Keratinocyte (primary cell): ENCODE results near the gene CNR2. TPM values are rescaled to one million over a fixed set of nuclear protein-coding genes. Genes with fewer than 3 reads are reported as not detected.

Experiments used
- DNase-seq: peaks from one replicate; pipeline ENCODE4 v3.0.0-alpha.2; 2011; ENCODE audit warnings: low read depth, missing footprints, low spot score
- FAIRE-seq: peaks from 2 replicates; lab custom pipeline; 2011; peaks lifted over from hg19 to GRCh38; lab: Jason Lieb, UNC
- H2AFZ ChIP-seq: 2 replicates; pipeline ENCODE4 v1.6.0; 2012; ENCODE audit warnings: low read length, control low read depth, inconsistent platforms; ENCODE audit not compliant: control insufficient read depth
- H3K27ac ChIP-seq: 2 replicates; pipeline ENCODE4 v1.5.1; 2011; ENCODE audit warnings: low read length; ENCODE audit not compliant: control insufficient read depth, insufficient read depth
- H3K27me3 ChIP-seq: 3 replicates; pipeline ENCODE4 v1.6.0; 2011; ENCODE audit warnings: low read length; ENCODE audit not compliant: control insufficient read depth, insufficient read depth; ENCODE audit errors: extremely low read depth
- H3K36me3 ChIP-seq, 2 experiments: 2 replicates in 1 of 2; 3 replicates in 1 of 2; pipeline ENCODE4 v1.5.1; 2011; ENCODE audit warnings: low read length in 2 of 2, mild to moderate bottlenecking in 1 of 2; ENCODE audit not compliant: control insufficient read depth in 2 of 2, insufficient read depth in 2 of 2; ENCODE audit errors: extremely low read depth in 1 of 2
- H3K4me1 ChIP-seq: 3 replicates; pipeline ENCODE4 v1.5.1; 2011; ENCODE audit warnings: low read length; ENCODE audit not compliant: control insufficient read depth, insufficient read depth; ENCODE audit errors: extremely low read depth
- H3K4me2 ChIP-seq: 3 replicates; pipeline ENCODE4 v1.6.0; 2011; ENCODE audit warnings: low read depth, low read length; ENCODE audit not compliant: control insufficient read depth, insufficient read depth; ENCODE audit errors: extremely low read depth
- H3K4me3 ChIP-seq, 3 experiments: fragments of 200-600 bp in 1 of 3; sonication (generic) in 1 of 3; 2 replicates in 2 of 3; 3 replicates in 1 of 3; pipeline ENCODE4 v1.5.1; 2011 to 2016; ENCODE audit warnings: low read length in 3 of 3, mild to moderate bottlenecking in 3 of 3, control low read depth in 2 of 3, inconsistent platforms in 1 of 3, low read depth in 1 of 3, mixed read lengths in 1 of 3, mixed run types in 1 of 3, moderate library complexity in 1 of 3; ENCODE audit not compliant: control insufficient read depth in 2 of 3, insufficient read depth in 2 of 3; ENCODE audit errors: extremely low read depth in 1 of 3
- H3K79me2 ChIP-seq: 2 replicates; pipeline ENCODE4 v1.6.0; 2012; ENCODE audit warnings: low read length; ENCODE audit not compliant: control insufficient read depth, insufficient read depth
- H3K9ac ChIP-seq: 3 replicates; pipeline ENCODE4 v1.6.0; 2011; ENCODE audit warnings: low read length; ENCODE audit not compliant: control insufficient read depth, insufficient read depth; ENCODE audit errors: extremely low read depth
- H3K9me1 ChIP-seq: 3 replicates; pipeline ENCODE4 v1.6.0; 2011; ENCODE audit warnings: low read length; ENCODE audit not compliant: control insufficient read depth, insufficient read depth; ENCODE audit errors: extremely low read depth
- H3K9me3 ChIP-seq: 2 replicates; pipeline ENCODE4 v1.5.1; 2012; ENCODE audit warnings: low read depth, low read length; ENCODE audit not compliant: control insufficient read depth
- H4K20me1 ChIP-seq: 3 replicates; pipeline ENCODE4 v1.6.0; 2011; ENCODE audit warnings: low read length; ENCODE audit not compliant: control insufficient read depth, insufficient read depth; ENCODE audit errors: extremely low read depth
- CTCF ChIP-seq, 3 experiments: IDR thresholded peaks in 1 of 3; conservative IDR thresholded peaks in 1 of 3; optimal IDR thresholded peaks in 1 of 3; 2 replicates in 2 of 3; 3 replicates in 1 of 3; pipeline versions ENCODE3 to v1.5.1; 2011; ENCODE audit warnings: low read length in 3 of 3, mild to moderate bottlenecking in 3 of 3, moderate library complexity in 2 of 3, control low read depth in 1 of 3, inconsistent platforms in 1 of 3; ENCODE audit not compliant: insufficient read depth in 2 of 3; ENCODE audit errors: extremely low read depth in 1 of 3
- EZH2 ChIP-seq: IDR thresholded peaks from one replicate; pipeline ENCODE4 v1.6.1; 2012; ENCODE audit warnings: inconsistent platforms, mild to moderate bottlenecking, low read length, moderate library complexity
- dilution Hi-C: fragments of 300-500 bp; cut with MboI; formaldehyde crosslinking; loops from one replicate; pipeline ENCODE4 v1.7.0; 2020; ENCODE audit warnings: low sequenced_read_pairs; ENCODE audit not compliant: extremely low pct_ligation_motif_present
- polyA plus RNA-seq, 5 experiments: library from polyadenylated mRNA; depleted of rRNA in 3 of 5; stranded (reverse) in 3 of 5; stranded (forward) in 1 of 5; unstranded in 1 of 5; fragments of >200 nt; gene quantifications; 1 replicate in 1 of 5; 2 replicates in 3 of 5; 3 replicates in 1 of 5; pipeline versions ENCODE4 v1.2.1 to v1.2.3, GENCODE V29; 2011 to 2012; ENCODE audit warnings: missing spikeins in 2 of 5, low read depth in 1 of 5, low replicate concordance in 1 of 5

The CNR2 gene
- polyA plus RNA-seq, 1 donor (not counting 4 experiments of a cell fraction or from before 2014, with no cell fraction given), result not detected

GRCh38 chr1:23909412-23909811, 3.8 kb downstream of the CNR2 start:
- Histone ChIP-seq H4K20me1 (no peaks in the 10 kb centered on the region), H3K9me1 (no peaks in the 10 kb centered on the region), H3K4me2 (peak overlapping the region; percentile 72), H3K27me3 (peaks cover 14% of the 10 kb centered on the region), H3K4me1 (peaks cover 14% of the 10 kb centered on the region), H3K4me3 (peak overlapping the region in 1 of 3 experiments; percentile 47), H3K79me2 (no peaks in the 10 kb centered on the region), H3K9me3 (no peaks in the 10 kb centered on the region), H3K27ac (no peak overlapping the region), H3K9ac (no peak overlapping the region), H3K36me3 (no peaks in the 10 kb centered on the region), H2AFZ (peak overlapping the region; percentile 47)
- dilution Hi-C loops, result no loop called here
- TF ChIP-seq EZH2 (no peak), CTCF (optimal IDR thresholded peaks at IDR 0.05 in 1 of 3, IDR thresholded peaks at IDR 0.05 in 1 of 3, conservative IDR thresholded peaks at IDR 0.05 in 1 of 3; ENCODE audit: extremely low read depth in 1 of 3, insufficient read depth in 2 of 3, low read length in 3 of 3) (peak in 1 of 3 experiments; percentile 19)
- DNase-seq, result no peak
- peak; percentile 78 for FAIRE-seq

GRCh38 chr1:23908453-23909341, 4.5 kb downstream of the CNR2 start:
- Histone ChIP-seq H3K9ac (no peak overlapping the region), H3K27ac (no peak overlapping the region), H3K27me3 (peaks cover 19% of the 10 kb centered on the region), H3K36me3 (no peaks in the 10 kb centered on the region), H3K4me3 (peak overlapping the region in 1 of 3 experiments; percentile 47), H2AFZ (no peak overlapping the region), H3K4me2 (peak overlapping the region; percentile 72), H3K4me1 (peaks cover 16% of the 10 kb centered on the region), H4K20me1 (no peaks in the 10 kb centered on the region), H3K9me3 (no peaks in the 10 kb centered on the region), H3K79me2 (no peaks in the 10 kb centered on the region), H3K9me1 (no peaks in the 10 kb centered on the region)
- TF ChIP-seq EZH2, result no peak
- TF ChIP-seq CTCF (optimal IDR thresholded peaks at IDR 0.05 in 1 of 3, IDR thresholded peaks at IDR 0.05 in 1 of 3, conservative IDR thresholded peaks at IDR 0.05 in 1 of 3; ENCODE audit: extremely low read depth in 1 of 3, insufficient read depth in 2 of 3, low read length in 3 of 3), result no peak
- DNase-seq, result no peak
- no peak for FAIRE-seq
- dilution Hi-C loops, result no loop called here
